Measurements from ENCODE around the gene KNSTRN. TPM values are rescaled to one million over a fixed set of nuclear protein-coding genes. Genes with fewer than 3 reads are reported as not detected.

KNSTRN gene, protein sequence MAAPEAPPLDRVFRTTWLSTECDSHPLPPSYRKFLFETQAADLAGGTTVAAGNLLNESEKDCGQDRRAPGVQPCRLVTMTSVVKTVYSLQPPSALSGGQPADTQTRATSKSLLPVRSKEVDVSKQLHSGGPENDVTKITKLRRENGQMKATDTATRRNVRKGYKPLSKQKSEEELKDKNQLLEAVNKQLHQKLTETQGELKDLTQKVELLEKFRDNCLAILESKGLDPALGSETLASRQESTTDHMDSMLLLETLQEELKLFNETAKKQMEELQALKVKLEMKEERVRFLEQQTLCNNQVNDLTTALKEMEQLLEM
- 1 to 10 TPM; 2.2 to 4.9 TPM for total RNA-seq
- 4.4 to 11.8 reads per million in 2 donors for total RNA-seq

DNA sequence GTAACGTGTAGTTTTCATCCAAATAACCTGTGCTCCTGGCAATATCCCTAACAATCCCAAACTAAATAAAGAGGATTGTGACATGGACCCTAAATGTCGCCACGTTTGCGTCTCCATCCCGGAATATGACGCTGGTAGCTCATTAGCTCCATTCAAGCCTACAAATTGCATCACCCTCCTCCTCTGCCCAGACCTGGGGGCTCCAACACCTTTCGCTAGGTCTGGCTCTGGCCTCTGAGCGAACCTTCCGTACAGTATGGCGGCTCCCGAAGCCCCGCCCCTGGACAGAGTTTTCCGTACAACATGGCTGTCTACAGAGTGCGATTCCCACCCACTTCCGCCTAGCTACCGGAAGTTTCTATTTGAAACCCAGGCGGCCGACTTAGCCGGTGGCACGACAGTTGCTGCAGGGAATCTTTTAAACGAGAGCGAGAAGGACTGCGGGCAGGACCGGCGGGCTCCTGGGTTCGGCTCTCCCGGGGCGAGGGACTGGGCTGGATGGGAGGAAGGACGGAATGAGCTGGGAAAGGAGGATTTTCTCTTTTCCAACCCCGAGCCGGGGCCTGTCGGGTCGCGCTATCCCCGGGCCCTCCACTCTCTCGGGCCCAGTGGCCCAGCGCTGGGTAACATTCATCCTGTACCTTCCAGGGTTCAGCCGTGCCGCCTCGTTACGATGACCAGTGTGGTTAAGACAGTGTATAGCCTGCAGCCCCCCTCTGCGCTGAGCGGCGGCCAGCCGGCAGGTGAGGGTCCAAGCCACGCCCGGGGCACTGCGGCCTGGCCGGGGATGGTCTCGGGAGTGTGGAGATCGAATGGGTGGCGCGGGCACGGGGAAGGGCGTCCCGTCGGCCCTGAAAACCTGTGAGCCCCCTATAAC, at the start of gene KNSTRN:
KNSTRN (plus strand) TSS at position 142 of the 877 bp plus-strand sequence; CDS start at position 257, 115 bp downstream.
- H3K4me3 Mint-ChIP-seq, result peak within 1 kb of the TSS; percentile 97
- H3K27me3 Mint-ChIP-seq, result no peaks in the 10 kb centered on the region
- peaks cover 3% of the 10 kb centered on the region for H3K36me3 Mint-ChIP-seq (ENCODE audit: low read depth)
- peak within 1 kb of the TSS; percentile 79 for H3K27ac Mint-ChIP-seq
- peaks cover 17% of the 10 kb centered on the region for H3K4me1 Mint-ChIP-seq
- ATAC-seq (peak; percentile 99), DNase-seq (peak; percentile 75 to 86 (median 80))
- H3K9me3 ChIP-seq (ENCODE audit: control insufficient read depth, low read length, poor library complexity, severe bottlenecking), result no peaks in the 10 kb centered on the region

DNA sequence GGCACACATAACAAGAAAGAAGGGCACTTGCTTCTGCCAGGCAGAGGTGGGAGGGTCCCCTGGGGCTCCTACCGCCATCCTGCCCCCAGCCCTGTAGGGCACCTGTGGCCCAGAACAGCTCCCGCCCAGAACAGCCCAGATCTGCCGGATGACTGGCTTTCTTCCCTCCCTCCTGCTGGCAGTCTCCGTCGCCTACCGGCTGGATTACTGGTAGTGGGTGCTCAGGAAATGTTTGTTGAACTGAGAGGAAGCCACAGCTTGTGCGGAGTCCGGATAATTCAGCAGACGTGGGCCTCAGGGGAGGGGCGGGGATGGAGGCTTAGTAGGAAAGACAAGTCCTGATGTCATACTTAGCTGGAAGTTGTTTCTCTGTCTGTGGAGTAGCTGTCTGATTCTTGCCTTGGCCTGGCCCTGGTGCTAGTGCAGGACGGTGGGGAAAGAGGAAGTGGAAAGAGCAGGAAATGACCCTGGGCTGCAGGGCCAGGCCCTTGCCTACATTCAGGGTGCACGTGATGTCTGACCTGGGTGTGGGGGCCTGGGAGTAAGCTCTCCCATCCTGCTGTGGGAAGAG, 48.5 kb upstream of the KNSTRN start:
- Mint-ChIP-seq H3K36me3 (ENCODE audit: low read depth) (no peaks in the 10 kb centered on the region), H3K27ac (no peak overlapping the region), H3K4me3 (peak overlapping the region; percentile 77), H3K27me3 (no peaks in the 10 kb centered on the region), H3K4me1 (peaks cover 14% of the 10 kb centered on the region)
- no peak for DNase-seq
- H3K9me3 ChIP-seq (ENCODE audit: control insufficient read depth, low read length, poor library complexity, severe bottlenecking), result no peaks in the 10 kb centered on the region
- peak; percentile 39 for ATAC-seq

DNA sequence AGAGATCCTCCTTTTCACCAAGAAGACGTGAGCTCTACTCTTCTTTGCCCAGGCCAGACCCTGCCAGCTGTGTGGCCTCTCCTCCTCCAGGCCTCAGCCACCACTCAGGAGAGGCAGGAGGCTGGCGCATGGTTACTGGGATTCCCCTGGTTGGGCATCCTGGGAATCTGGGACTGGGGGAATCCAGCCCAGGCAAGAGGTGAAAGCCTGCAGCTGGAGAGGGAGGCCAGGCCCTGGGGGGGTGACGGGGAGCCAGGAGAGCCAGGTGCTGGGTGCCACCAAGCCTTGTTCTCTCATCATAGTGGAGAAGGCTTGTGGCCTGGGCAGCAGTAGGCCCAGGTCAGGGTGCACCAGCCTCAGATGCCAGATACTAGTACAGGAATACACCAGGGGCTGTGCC, 48.0 kb upstream of the KNSTRN start:
- H3K4me1 Mint-ChIP-seq, result peaks cover 14% of the 10 kb centered on the region
- DNase-seq (no peak), ATAC-seq (no peak)
- H3K4me3 Mint-ChIP-seq, result no peak overlapping the region
- H3K36me3 Mint-ChIP-seq (ENCODE audit: low read depth), result no peaks in the 10 kb centered on the region
- H3K27ac Mint-ChIP-seq, result no peak overlapping the region
- no peaks in the 10 kb centered on the region for H3K27me3 Mint-ChIP-seq
- H3K9me3 ChIP-seq (ENCODE audit: control insufficient read depth, low read length, poor library complexity, severe bottlenecking), result no peaks in the 10 kb centered on the region

DNA sequence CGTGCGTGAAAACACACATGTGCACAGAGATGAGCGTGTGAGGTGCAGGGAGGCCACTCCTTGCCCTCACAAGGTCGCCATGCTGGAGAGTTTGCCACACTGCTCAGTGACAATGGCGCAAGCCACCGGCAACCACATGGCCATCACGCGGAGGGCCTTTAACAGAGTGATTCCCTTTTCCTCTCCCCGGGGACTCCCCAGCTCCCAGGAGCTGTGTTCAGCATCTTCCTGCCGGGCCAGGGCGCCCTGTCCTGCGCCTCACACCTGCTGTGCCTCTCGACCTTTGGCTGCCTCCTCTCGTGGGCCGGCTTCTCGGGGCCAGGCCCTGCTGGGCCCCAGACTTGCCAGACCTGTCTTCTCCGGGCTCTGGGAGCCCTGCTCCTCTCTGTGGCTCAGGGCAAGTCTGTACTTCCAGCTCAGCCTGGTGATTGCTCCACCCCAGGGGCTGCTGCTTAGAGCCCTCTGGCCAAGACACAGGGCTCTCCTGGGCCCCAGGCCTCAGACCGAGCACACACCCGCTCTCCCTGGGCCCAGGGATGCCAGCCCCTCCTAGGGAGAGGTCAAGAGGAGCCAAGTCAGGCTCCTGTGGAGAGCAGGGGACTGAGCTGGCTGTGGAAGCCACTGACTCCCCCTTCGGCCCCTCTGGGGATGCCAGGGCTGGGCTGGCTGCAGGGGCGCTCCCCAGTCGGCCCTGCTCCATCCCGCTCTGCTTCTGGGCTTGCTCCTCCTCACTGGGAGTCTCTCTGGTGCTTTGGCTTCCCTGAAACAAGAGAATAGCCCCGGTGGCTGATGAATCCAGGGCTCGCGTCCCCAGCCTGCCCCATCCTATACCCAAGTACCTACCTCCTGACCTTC, 47.4 kb upstream of the KNSTRN start:
- H3K4me3 Mint-ChIP-seq, result no peak overlapping the region
- no peaks in the 10 kb centered on the region for H3K27me3 Mint-ChIP-seq
- H3K36me3 Mint-ChIP-seq (ENCODE audit: low read depth), result no peaks in the 10 kb centered on the region
- ATAC-seq, result no peak
- no peaks in the 10 kb centered on the region for H3K9me3 ChIP-seq (ENCODE audit: control insufficient read depth, low read length, poor library complexity, severe bottlenecking)
- peaks cover 14% of the 10 kb centered on the region for H3K4me1 Mint-ChIP-seq
- no peak for DNase-seq
- no peak overlapping the region for H3K27ac Mint-ChIP-seq

DNA sequence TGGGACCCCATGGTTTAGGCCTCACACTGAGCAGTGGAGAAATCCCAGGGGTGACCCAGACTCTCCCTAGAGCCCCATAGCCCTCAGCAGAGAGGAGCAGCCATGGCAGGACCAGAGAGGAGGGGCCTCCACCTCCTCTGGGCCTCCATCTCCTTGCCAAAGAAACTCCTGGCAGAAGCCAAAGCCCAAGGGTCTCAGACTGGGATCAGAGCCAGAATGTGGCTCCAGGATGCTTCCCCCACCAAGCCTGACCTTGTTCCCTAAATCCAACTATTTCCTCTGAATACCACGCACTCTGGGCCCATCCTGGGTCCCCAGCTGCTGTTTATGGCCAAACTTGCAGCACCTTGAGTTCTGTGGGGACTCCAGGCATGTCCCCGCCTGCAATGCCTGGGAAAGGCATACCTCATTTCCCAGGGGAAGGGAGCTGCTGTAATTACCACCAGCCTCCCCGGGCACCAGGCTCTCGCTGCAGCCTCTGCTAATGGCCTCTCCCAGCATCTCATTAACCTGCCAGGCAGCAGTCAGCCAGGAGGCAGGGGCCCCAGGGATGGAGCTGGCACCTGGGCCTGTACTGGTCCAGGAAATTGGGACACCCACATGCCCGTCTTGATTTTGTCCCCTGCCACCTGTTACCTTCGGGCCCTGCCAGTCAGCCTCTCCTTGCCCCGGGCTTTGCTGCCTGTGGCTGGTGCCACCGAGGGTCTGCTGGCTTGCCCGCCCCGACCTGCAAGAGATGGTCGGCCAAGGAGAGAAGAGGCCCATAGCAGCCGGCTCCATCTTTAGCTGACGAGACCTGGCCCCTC, 46.4 kb upstream of the KNSTRN start:
- no peaks in the 10 kb centered on the region for H3K9me3 ChIP-seq (ENCODE audit: control insufficient read depth, low read length, poor library complexity, severe bottlenecking)
- Mint-ChIP-seq H3K27ac (no peak overlapping the region), H3K4me3 (no peak overlapping the region), H3K27me3 (no peaks in the 10 kb centered on the region), H3K36me3 (ENCODE audit: low read depth) (no peaks in the 10 kb centered on the region), H3K4me1 (peaks cover 14% of the 10 kb centered on the region)
- DNase-seq (no peak), ATAC-seq (no peak)

DNA sequence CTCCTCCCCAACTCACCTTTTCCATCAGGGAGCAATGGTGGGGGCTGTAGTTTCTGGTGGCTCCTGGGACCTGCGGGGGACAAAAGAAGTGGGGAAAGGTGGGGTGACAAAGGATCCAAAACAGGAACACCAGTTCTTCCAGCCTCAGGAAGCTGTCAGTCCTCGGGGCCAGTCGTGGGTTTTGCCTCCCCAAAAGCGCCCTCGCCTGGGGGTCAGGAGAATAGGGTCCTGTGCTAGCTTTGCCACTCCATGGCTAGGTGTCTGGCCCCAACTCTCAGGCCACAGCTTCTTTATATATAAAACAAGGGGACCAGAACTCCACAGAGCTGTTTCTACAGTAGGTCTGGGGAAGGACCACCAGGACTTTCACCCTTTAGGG, 45.8 kb upstream of the KNSTRN start:
- no peaks in the 10 kb centered on the region for H3K27me3 Mint-ChIP-seq
- no peaks in the 10 kb centered on the region for H3K36me3 Mint-ChIP-seq (ENCODE audit: low read depth)
- peaks cover 16% of the 10 kb centered on the region for H3K4me1 Mint-ChIP-seq
- H3K27ac Mint-ChIP-seq, result no peak overlapping the region
- H3K4me3 Mint-ChIP-seq, result no peak overlapping the region
- ATAC-seq (no peak), DNase-seq (no peak)
- no peaks in the 10 kb centered on the region for H3K9me3 ChIP-seq (ENCODE audit: control insufficient read depth, low read length, poor library complexity, severe bottlenecking)

DNA sequence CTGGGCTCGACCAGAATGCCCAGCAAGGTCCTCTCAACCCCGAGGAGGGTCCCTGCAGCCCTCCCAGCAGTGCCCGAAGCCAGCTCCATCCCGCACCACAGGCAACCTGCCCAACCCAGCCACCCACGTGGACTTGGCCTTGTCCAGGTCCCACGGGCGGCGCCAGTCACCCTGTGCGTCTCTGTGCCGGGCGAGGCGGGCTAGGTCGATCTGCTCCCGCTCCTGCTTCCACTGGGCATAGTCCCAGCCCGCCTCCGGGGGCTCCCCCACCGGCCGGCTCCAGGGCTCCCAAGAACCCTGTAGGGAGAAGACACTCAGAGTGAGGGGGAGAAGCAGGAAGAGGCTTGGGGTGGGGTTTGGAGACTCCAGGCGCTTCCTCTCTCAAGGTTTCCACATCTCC, 44.9 kb upstream of the KNSTRN start:
- no peak overlapping the region for H3K4me3 Mint-ChIP-seq
- ATAC-seq (no peak), DNase-seq (no peak)
- H3K36me3 Mint-ChIP-seq (ENCODE audit: low read depth), result no peaks in the 10 kb centered on the region
- H3K27ac Mint-ChIP-seq, result no peak overlapping the region
- no peaks in the 10 kb centered on the region for H3K9me3 ChIP-seq (ENCODE audit: control insufficient read depth, low read length, poor library complexity, severe bottlenecking)
- peaks cover 16% of the 10 kb centered on the region for H3K4me1 Mint-ChIP-seq
- H3K27me3 Mint-ChIP-seq, result no peaks in the 10 kb centered on the region

DNA sequence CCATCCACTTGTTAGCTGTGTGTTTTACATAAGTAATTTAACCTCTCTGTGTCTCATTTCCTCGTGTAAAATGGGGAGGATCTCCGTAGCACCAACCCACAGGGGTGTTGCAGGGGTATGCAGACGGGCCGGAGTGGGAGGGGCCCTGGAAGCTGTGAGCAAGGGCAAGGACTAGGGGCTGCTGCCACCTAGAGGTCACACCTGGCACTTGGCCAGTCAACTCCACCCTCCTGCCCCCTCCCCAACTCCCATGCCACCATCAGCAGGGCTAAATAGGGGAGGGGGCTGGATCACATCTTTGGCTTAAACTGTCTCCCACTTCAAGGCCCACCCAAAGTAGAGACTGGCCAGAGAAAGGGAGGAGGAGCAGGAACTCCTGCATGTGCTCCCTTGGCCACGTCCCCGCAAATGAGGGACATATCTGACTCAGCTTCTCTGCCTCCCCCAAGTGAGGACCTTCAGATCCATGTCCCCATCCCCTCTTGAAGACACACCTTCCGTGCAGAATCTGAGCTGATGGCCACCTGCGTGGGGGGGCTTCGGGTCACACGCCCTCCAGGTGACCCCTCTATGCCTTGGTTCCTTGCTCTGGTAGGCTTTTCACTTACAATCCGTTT, 44.4 kb upstream of the KNSTRN start:
- H3K4me1 Mint-ChIP-seq, result peaks cover 13% of the 10 kb centered on the region
- no peak overlapping the region for H3K4me3 Mint-ChIP-seq
- DNase-seq, result peak; percentile 59 to 65 (median 63)
- H3K36me3 Mint-ChIP-seq (ENCODE audit: low read depth), result no peaks in the 10 kb centered on the region
- H3K9me3 ChIP-seq (ENCODE audit: control insufficient read depth, low read length, poor library complexity, severe bottlenecking), result no peaks in the 10 kb centered on the region
- no peak overlapping the region for H3K27ac Mint-ChIP-seq
- peak; percentile 91 for ATAC-seq
- H3K27me3 Mint-ChIP-seq, result no peaks in the 10 kb centered on the region

DNA sequence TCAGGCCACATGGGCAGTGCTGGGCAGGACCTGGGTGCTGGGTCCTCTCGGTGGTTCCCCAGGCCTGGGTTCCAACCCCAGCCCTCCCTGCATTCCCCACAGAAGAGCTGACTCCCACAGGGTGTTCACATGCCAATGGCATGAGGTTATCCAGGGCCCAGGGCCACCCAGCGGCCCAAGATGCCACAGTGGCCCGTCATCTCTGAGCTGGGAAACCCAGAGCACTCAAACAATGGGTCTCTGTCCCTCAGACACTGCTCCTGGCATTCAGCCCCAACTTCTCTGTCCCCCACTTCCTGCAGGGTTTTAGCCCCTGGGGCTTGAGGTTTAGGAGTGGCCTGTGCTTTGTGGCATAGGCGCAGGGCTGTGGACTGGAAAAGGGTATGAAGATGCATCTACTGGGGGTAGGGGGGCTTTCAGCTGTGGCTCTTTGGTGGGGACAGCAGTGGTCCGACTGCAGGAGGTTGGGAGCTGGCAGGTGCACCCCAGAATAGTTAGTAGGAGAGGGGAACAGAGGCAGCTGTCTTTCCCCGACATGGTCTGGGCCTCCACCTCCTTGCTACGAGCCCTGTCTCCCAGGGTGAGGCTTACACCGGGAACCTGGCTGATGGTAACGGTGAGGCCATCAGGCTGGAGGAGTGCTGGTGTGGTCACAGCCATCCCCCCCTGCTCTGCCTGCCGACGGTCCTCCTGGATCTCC, 43.5 kb upstream of the KNSTRN start:
- Mint-ChIP-seq H3K27ac (no peak overlapping the region), H3K27me3 (no peaks in the 10 kb centered on the region), H3K36me3 (ENCODE audit: low read depth) (no peaks in the 10 kb centered on the region), H3K4me1 (peaks cover 8% of the 10 kb centered on the region), H3K4me3 (no peak overlapping the region)
- DNase-seq, result no peak
- no peaks in the 10 kb centered on the region for H3K9me3 ChIP-seq (ENCODE audit: control insufficient read depth, low read length, poor library complexity, severe bottlenecking)
- no peak for ATAC-seq

DNA sequence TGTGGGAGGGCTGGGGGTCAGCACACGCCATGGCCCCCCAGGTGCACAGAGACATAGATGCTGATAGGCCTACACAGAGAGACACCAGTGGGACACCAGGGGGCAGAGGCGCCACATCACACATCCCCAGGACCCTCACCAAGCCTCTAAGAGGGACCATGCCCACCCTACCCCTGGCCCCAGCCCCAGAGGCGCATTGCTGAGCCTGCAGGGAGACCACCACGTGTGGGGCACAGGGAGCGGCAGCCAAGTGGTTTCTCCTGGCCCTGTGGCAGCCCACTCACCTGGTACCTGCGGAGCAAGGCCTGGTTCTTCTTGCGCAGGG, 42.9 kb upstream of the KNSTRN start:
- H3K36me3 Mint-ChIP-seq (ENCODE audit: low read depth), result no peaks in the 10 kb centered on the region
- no peaks in the 10 kb centered on the region for H3K9me3 ChIP-seq (ENCODE audit: control insufficient read depth, low read length, poor library complexity, severe bottlenecking)
- no peak overlapping the region for H3K4me3 Mint-ChIP-seq
- DNase-seq (no peak), ATAC-seq (no peak)
- no peaks in the 10 kb centered on the region for H3K27me3 Mint-ChIP-seq
- no peak overlapping the region for H3K27ac Mint-ChIP-seq
- H3K4me1 Mint-ChIP-seq, result peaks cover 6% of the 10 kb centered on the region

DNA sequence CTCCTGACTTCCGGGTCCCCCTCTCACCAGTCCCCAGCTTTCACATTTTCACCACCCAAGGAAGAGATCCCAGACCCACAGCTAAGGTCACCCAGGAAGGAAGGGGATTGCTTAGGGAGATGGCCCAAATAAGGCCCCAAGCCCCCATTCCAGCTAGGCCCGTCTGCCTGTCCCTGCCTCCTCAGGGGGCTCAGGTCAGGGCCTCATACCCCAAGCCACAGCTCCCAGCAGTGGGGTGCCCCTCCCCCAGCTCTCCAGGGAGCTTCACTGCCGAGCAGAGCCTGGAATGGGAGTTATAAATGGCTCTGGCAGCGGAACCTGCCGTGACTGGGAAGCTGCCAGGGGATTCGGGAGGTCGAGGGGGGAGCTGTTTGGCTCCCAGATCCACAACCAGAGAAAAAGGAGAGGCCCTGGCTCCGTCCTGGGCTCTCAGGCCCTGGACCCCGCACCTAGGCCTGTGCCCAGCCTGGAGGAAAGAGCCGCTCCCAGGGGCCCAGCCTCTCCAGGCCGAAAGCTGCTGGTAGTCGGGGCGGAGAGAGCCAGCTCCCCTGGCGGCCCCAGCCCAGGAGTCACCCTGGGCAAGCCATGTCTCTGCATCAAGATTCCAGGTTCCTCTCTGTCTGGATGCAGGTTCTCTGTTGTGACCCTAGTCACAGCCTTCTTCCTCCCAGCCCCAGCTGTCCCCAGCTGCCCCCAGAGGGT, 42.3 kb upstream of the KNSTRN start:
- no peak overlapping the region for H3K4me3 Mint-ChIP-seq
- no peaks in the 10 kb centered on the region for H3K27me3 Mint-ChIP-seq
- H3K27ac Mint-ChIP-seq, result no peak overlapping the region
- H3K4me1 Mint-ChIP-seq, result peaks cover 6% of the 10 kb centered on the region
- ATAC-seq, result no peak
- H3K9me3 ChIP-seq (ENCODE audit: control insufficient read depth, low read length, poor library complexity, severe bottlenecking), result no peaks in the 10 kb centered on the region
- no peaks in the 10 kb centered on the region for H3K36me3 Mint-ChIP-seq (ENCODE audit: low read depth)
- DNase-seq, result no peak
